KMS-11 (cell line): Measurements from ENCODE around the gene APBA1.

Source experiments
- H2AFZ ChIP-seq: fragments of 200-600 bp; sonication (generic); 2 replicates; pipeline ENCODE4 v1.6.1; 2016; ENCODE audit warnings: antibody characterized with exemption, mixed run types, low read depth
- H3K27ac ChIP-seq: fragments of 200-600 bp; sonication (generic); 2 replicates; pipeline ENCODE4 v1.6.1; 2016; ENCODE audit warnings: mild to moderate bottlenecking, mixed run types
- H3K27me3 ChIP-seq: fragments of 200-600 bp; sonication (generic); 2 replicates; pipeline ENCODE4 v1.6.1; 2017; ENCODE audit warnings: mild to moderate bottlenecking, low read depth, mixed run types, moderate library complexity; ENCODE audit not compliant: insufficient read depth
- H3K36me3 ChIP-seq: fragments of 200-600 bp; sonication (generic); 2 replicates; pipeline ENCODE4 v1.6.1; 2017; ENCODE audit warnings: mild to moderate bottlenecking, mixed run types; ENCODE audit not compliant: insufficient read depth
- H3K4me1 ChIP-seq: fragments of 200-600 bp; sonication (generic); 2 replicates; pipeline ENCODE4 v1.6.1; 2016; ENCODE audit warnings: mild to moderate bottlenecking, low read depth, mixed run types; ENCODE audit not compliant: poor library complexity, severe bottlenecking
- H3K4me2 ChIP-seq: fragments of 200-600 bp; sonication (generic); 2 replicates; pipeline ENCODE4 v1.7.0; 2016; ENCODE audit warnings: mild to moderate bottlenecking, mixed run types
- H3K4me3 ChIP-seq: fragments of 200-600 bp; sonication (generic); IDR thresholded peaks from 2 replicates; pipeline ENCODE4 v1.6.1; 2017; ENCODE audit warnings: low read depth, low read length, mixed read lengths; ENCODE audit not compliant: insufficient read depth
- H3K79me2 ChIP-seq: fragments of 200-600 bp; sonication (generic); 2 replicates; pipeline ENCODE4 v1.6.1; 2016; ENCODE audit warnings: low read depth, mixed run types; ENCODE audit not compliant: insufficient read depth
- H3K9ac ChIP-seq: fragments of 200-600 bp; sonication (generic); 2 replicates; pipeline ENCODE4 v1.6.1; 2016; ENCODE audit warnings: mild to moderate bottlenecking, mixed run types
- H4K20me1 ChIP-seq: fragments of 200-600 bp; sonication (generic); 2 replicates; pipeline ENCODE4 v1.6.1; 2016; ENCODE audit warnings: mild to moderate bottlenecking, mixed run types; ENCODE audit not compliant: insufficient read depth
- TF ChIP-seq, protein P1 (sequence below): fragments of 200-600 bp; sonication (generic); conservative IDR thresholded peaks from 2 replicates; pipeline ENCODE4 v1.6.1; 2017; ENCODE audit warnings: low read depth, mild to moderate bottlenecking, antibody characterized with exemption, low read length, moderate library complexity, mixed read lengths

Gene APBA1

GRCh38 chr9:69470186-69470977 is 201.8 kb downstream of the APBA1 start:
- TF ChIP-seq, protein P1, sequence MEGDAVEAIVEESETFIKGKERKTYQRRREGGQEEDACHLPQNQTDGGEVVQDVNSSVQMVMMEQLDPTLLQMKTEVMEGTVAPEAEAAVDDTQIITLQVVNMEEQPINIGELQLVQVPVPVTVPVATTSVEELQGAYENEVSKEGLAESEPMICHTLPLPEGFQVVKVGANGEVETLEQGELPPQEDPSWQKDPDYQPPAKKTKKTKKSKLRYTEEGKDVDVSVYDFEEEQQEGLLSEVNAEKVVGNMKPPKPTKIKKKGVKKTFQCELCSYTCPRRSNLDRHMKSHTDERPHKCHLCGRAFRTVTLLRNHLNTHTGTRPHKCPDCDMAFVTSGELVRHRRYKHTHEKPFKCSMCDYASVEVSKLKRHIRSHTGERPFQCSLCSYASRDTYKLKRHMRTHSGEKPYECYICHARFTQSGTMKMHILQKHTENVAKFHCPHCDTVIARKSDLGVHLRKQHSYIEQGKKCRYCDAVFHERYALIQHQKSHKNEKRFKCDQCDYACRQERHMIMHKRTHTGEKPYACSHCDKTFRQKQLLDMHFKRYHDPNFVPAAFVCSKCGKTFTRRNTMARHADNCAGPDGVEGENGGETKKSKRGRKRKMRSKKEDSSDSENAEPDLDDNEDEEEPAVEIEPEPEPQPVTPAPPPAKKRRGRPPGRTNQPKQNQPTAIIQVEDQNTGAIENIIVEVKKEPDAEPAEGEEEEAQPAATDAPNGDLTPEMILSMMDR = no peak
- Histone ChIP-seq H3K27ac (no peak overlapping the region), H3K79me2 (no peaks in the 10 kb centered on the region), H3K4me2 (no peak overlapping the region), H3K4me3 (no peak overlapping the region), H3K27me3 (no peaks in the 10 kb centered on the region), H2AFZ (no peak overlapping the region), H4K20me1 (no peaks in the 10 kb centered on the region), H3K36me3 (no peaks in the 10 kb centered on the region), H3K4me1 (peaks cover 40% of the 10 kb centered on the region), H3K9ac (no peak overlapping the region)

- Histone ChIP-seq H3K9ac (no peak overlapping the region), H3K4me3 (no peak overlapping the region), H3K4me2 (no peak overlapping the region), H3K27me3 (no peaks in the 10 kb centered on the region), H3K27ac (no peak overlapping the region), H2AFZ (no peak overlapping the region), H3K4me1 (peaks cover 28% of the 10 kb centered on the region), H3K79me2 (no peaks in the 10 kb centered on the region), H3K36me3 (no peaks in the 10 kb centered on the region), H4K20me1 (no peaks in the 10 kb centered on the region)
- TF ChIP-seq, protein P1 = no peak
These were observed 203.0 kb downstream of the APBA1 start for GRCh38 chr9:69469136-69469535.

DNA sequence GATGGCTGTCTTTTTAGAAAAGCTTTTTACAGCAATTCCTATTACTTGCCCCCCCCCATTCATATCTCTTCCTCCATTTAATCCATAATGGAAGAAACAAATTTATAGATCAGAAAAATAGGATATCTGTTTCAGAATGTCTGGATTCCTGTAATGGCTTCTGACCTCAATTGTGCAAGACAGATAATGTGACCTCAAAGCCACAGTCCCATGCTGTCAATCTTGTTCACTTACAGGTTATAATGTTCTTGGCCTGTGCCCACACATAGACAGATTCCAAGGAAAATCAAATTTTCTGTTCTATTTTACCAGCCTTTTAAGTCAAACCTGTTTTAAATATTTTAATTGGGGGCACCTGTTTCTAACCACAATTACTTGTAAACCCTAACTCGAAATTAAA is 203.8 kb downstream of the APBA1 start:
- no peak overlapping the region for H3K4me2 ChIP-seq
- H3K79me2 ChIP-seq = no peaks in the 10 kb centered on the region
- H3K4me3 ChIP-seq = no peak overlapping the region
- no peaks in the 10 kb centered on the region for H3K27me3 ChIP-seq
- TF ChIP-seq, protein P1 = no peak
- no peak overlapping the region for H3K27ac ChIP-seq
- no peak overlapping the region for H3K9ac ChIP-seq
- no peaks in the 10 kb centered on the region for H3K36me3 ChIP-seq
- H3K4me1 ChIP-seq = peaks cover 20% of the 10 kb centered on the region
- no peaks in the 10 kb centered on the region for H4K20me1 ChIP-seq
- H2AFZ ChIP-seq = no peak overlapping the region

DNA sequence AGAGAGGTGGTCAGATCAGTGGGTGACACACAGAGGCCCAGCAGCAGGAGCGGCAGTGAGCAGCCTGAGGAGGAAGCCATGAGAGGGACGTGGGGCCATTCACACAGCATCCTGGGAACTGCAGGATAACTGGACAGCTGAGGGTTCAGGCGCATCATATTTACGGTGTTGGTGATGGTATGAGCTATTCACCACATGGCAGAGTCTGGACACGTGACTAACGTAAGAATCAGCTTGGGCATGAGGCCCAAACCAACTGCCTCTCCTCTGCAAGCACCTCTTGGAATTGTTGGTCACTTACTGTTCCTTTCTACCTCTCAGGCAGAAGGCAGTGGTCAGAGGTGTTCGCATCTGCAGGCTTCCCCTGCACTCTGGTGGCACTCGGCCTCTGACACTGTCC is 206.0 kb downstream of the APBA1 start:
- Histone ChIP-seq H3K4me3 (no peak overlapping the region), H3K27me3 (no peaks in the 10 kb centered on the region), H2AFZ (no peak overlapping the region), H3K36me3 (no peaks in the 10 kb centered on the region), H3K4me1 (no peaks in the 10 kb centered on the region), H3K27ac (no peak overlapping the region), H3K9ac (no peak overlapping the region), H4K20me1 (no peaks in the 10 kb centered on the region), H3K4me2 (no peak overlapping the region), H3K79me2 (no peaks in the 10 kb centered on the region)
- TF ChIP-seq, protein P1 = no peak
